ENCODE results near the gene TFIP11.

Gene TFIP11

DNA sequence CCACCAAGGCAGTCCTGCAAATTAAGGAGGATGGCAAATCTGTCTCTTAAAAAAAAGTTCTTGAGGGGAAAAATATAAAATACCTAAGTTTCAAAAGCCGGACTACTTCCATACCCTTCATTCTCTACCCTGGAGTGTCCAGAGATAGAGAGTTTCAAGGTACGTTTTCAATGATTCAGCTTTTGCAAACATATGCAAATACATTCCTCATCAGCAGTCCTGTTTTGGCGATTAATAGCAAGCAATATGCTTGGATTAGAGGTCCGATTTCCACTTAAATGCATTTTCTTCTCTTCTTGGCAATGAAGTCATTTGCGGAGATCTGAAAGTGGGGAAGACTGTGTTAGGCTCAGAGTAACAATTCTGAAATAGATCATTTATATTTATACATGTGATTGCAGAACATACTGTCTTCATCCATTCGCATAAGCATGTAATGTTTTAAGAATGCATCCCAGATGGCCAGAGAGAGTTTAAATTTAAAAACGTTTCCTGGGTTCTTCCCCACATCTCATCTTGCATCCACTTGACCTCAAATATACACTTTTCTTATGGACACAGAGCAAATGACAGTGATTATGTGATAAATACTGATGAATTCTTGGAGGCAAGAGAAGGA is 13.8 kb upstream of the TFIP11 start:
- Histone ChIP-seq H4K20me1 (ENCODE audit: insufficient read depth) (no peaks in the 10 kb centered on the region), H3K36me3 (ENCODE audit: insufficient read depth) (peaks cover 6% of the 10 kb centered on the region; the same call in 1 of the 2 replicates), H3K79me2 (ENCODE audit: insufficient read depth, low read depth) (no peaks in the 10 kb centered on the region; the same call in 1 of the 2 replicates), H3K27me3 (ENCODE audit: insufficient read depth, low read depth) (no peaks in the 10 kb centered on the region), H3K9ac (no peak overlapping the region), H3K27ac (no peak overlapping the region), H3K4me3 (IDR thresholded peaks at IDR 0.05; ENCODE audit: insufficient read depth, low read depth, low read length) (no peak overlapping the region), H3K4me1 (ENCODE audit: low read depth, poor library complexity, severe bottlenecking) (peaks cover 20% of the 10 kb centered on the region), H3K4me2 (no peak overlapping the region), H2AFZ (ENCODE audit: low read depth) (no peak overlapping the region)
- TF ChIP-seq, protein P1, sequence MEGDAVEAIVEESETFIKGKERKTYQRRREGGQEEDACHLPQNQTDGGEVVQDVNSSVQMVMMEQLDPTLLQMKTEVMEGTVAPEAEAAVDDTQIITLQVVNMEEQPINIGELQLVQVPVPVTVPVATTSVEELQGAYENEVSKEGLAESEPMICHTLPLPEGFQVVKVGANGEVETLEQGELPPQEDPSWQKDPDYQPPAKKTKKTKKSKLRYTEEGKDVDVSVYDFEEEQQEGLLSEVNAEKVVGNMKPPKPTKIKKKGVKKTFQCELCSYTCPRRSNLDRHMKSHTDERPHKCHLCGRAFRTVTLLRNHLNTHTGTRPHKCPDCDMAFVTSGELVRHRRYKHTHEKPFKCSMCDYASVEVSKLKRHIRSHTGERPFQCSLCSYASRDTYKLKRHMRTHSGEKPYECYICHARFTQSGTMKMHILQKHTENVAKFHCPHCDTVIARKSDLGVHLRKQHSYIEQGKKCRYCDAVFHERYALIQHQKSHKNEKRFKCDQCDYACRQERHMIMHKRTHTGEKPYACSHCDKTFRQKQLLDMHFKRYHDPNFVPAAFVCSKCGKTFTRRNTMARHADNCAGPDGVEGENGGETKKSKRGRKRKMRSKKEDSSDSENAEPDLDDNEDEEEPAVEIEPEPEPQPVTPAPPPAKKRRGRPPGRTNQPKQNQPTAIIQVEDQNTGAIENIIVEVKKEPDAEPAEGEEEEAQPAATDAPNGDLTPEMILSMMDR (conservative IDR thresholded peaks at IDR 0.05; ENCODE audit: low read depth, low read length): no peak

DNA sequence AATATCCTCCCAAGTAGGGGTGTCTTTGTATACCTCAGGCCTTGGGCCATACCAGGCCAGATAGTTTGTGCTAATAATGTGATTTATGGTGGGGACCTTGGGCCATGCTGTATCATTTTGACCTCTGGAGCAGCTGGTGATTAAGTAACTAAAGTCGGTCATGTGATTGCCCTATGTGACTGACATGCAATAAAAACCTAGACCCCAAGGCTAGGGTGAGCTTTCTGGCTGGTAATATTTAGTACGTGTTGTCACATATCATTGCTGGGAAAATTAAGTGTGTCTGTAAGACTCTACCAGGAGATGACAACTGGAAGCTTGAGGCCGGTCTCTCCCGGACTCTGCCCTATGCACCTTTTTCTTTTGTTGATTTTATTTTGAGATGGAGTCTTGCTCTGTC is 12.6 kb upstream of the TFIP11 start:
- Histone ChIP-seq H2AFZ (ENCODE audit: low read depth) (no peak overlapping the region), H3K4me3 (IDR thresholded peaks at IDR 0.05; ENCODE audit: insufficient read depth, low read depth, low read length) (no peak overlapping the region), H3K79me2 (ENCODE audit: insufficient read depth, low read depth) (no peaks in the 10 kb centered on the region), H3K27ac (no peak overlapping the region), H3K4me1 (ENCODE audit: low read depth, poor library complexity, severe bottlenecking) (peaks cover 9% of the 10 kb centered on the region), H3K4me2 (no peak overlapping the region), H4K20me1 (ENCODE audit: insufficient read depth) (no peaks in the 10 kb centered on the region), H3K27me3 (ENCODE audit: insufficient read depth, low read depth) (no peaks in the 10 kb centered on the region), H3K9ac (no peak overlapping the region), H3K36me3 (ENCODE audit: insufficient read depth) (peaks cover 6% of the 10 kb centered on the region; the same call in 1 of the 2 replicates)
- TF ChIP-seq, protein P1 (conservative IDR thresholded peaks at IDR 0.05; ENCODE audit: low read depth, low read length): no peak

DNA sequence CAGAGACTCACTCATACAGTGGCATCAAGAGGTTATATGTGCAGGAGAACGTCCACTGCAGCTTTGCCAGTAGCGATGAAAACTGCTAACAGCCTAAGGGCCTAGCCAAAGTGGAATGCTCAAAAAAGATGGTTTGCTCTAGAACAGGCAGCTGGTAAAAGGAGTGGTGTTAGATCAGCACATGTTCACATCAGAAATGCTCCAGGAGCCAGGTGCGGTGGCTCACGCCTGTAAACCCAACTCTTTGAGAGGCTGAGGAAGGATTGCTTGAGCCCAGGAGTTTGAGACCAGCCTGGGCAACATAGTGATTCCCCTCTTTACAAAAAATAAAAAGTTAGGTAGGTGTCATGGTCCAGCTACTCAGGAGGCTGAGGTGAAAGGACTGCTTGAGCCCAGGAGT is 10.3 kb upstream of the TFIP11 start:
- no peaks in the 10 kb centered on the region for H3K27me3 ChIP-seq (ENCODE audit: insufficient read depth, low read depth)

DNA sequence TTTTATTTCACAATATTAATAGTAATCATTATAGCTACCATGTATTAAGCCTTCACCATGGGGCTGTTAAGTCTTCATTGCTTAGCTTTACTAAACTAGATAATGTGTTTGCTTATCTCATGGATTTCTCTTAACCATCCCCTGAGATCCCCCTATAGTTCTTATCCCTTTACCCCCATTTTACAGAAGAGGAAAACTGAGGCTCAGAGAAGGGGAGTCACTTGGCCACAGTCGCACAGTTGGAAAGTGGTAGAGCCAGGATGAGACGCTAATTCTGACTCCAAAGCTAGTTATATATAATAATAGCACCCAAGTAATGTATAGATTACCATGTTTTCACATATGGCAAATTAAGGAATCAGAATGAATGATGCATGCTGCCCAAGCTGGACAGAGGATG is 9.7 kb upstream of the TFIP11 start:
- Histone ChIP-seq H3K9ac (no peak overlapping the region), H3K36me3 (ENCODE audit: insufficient read depth) (peaks cover 6% of the 10 kb centered on the region; the same call in 1 of the 2 replicates), H3K4me1 (ENCODE audit: low read depth, poor library complexity, severe bottlenecking) (peaks cover 9% of the 10 kb centered on the region), H3K27me3 (ENCODE audit: insufficient read depth, low read depth) (no peaks in the 10 kb centered on the region), H3K27ac (no peak overlapping the region), H3K79me2 (ENCODE audit: insufficient read depth, low read depth) (no peaks in the 10 kb centered on the region), H3K4me2 (no peak overlapping the region), H3K4me3 (IDR thresholded peaks at IDR 0.05; ENCODE audit: insufficient read depth, low read depth, low read length) (no peak overlapping the region), H2AFZ (ENCODE audit: low read depth) (no peak overlapping the region), H4K20me1 (ENCODE audit: insufficient read depth) (no peaks in the 10 kb centered on the region)
- TF ChIP-seq, protein P1 (conservative IDR thresholded peaks at IDR 0.05; ENCODE audit: low read depth, low read length): no peak

More for the DNA sequence above, 10.3 kb upstream of the TFIP11 start:
- no peak overlapping the region for H2AFZ ChIP-seq (ENCODE audit: low read depth)
- no peak overlapping the region for H3K4me2 ChIP-seq
- H3K36me3 ChIP-seq (ENCODE audit: insufficient read depth): peaks cover 6% of the 10 kb centered on the region; the same call in 1 of the 2 replicates
- H3K9ac ChIP-seq: no peak overlapping the region
- TF ChIP-seq, protein P1 (conservative IDR thresholded peaks at IDR 0.05; ENCODE audit: low read depth, low read length): no peak
- H3K79me2 ChIP-seq (ENCODE audit: insufficient read depth, low read depth): no peaks in the 10 kb centered on the region
- H3K27ac ChIP-seq: no peak overlapping the region
- H3K4me3 ChIP-seq (IDR thresholded peaks at IDR 0.05; ENCODE audit: insufficient read depth, low read depth, low read length): no peak overlapping the region
- H4K20me1 ChIP-seq (ENCODE audit: insufficient read depth): no peaks in the 10 kb centered on the region
- peaks cover 6% of the 10 kb centered on the region for H3K4me1 ChIP-seq (ENCODE audit: low read depth, poor library complexity, severe bottlenecking)

Data from KMS-11 (cell line).